Measurements from ENCODE around the gene TNNT1.

Gene TNNT1

GRCh38 chr19:55189403-55189835 lies 40.4 kb upstream of the TNNT1 start:
- Mint-ChIP-seq H3K4me3 (no peak overlapping the region), H3K9me3 (no peaks in the 10 kb centered on the region), H3K36me3 (ENCODE audit: low read depth) (no peaks in the 10 kb centered on the region), H3K27ac (no peak overlapping the region), H3K4me1 (no peaks in the 10 kb centered on the region), H3K27me3 (ENCODE audit: low read depth, poor library complexity) (peaks cover 78% of the 10 kb centered on the region)
- TF ChIP-seq, protein P1, sequence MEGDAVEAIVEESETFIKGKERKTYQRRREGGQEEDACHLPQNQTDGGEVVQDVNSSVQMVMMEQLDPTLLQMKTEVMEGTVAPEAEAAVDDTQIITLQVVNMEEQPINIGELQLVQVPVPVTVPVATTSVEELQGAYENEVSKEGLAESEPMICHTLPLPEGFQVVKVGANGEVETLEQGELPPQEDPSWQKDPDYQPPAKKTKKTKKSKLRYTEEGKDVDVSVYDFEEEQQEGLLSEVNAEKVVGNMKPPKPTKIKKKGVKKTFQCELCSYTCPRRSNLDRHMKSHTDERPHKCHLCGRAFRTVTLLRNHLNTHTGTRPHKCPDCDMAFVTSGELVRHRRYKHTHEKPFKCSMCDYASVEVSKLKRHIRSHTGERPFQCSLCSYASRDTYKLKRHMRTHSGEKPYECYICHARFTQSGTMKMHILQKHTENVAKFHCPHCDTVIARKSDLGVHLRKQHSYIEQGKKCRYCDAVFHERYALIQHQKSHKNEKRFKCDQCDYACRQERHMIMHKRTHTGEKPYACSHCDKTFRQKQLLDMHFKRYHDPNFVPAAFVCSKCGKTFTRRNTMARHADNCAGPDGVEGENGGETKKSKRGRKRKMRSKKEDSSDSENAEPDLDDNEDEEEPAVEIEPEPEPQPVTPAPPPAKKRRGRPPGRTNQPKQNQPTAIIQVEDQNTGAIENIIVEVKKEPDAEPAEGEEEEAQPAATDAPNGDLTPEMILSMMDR (IDR thresholded peaks at IDR 0.05): no peak
- DNase-seq: no peak

GRCh38 chr19:55188625-55189024 lies 39.6 kb upstream of the TNNT1 start:
- Mint-ChIP-seq H3K36me3 (ENCODE audit: low read depth) (no peaks in the 10 kb centered on the region), H3K27me3 (ENCODE audit: low read depth, poor library complexity) (peaks cover 78% of the 10 kb centered on the region), H3K4me3 (no peak overlapping the region), H3K27ac (no peak overlapping the region), H3K9me3 (no peaks in the 10 kb centered on the region), H3K4me1 (no peaks in the 10 kb centered on the region)
- TF ChIP-seq, protein P1 (IDR thresholded peaks at IDR 0.05): no peak
- DNase-seq: no peak

- Mint-ChIP-seq H3K4me1 (no peaks in the 10 kb centered on the region), H3K36me3 (ENCODE audit: low read depth) (no peaks in the 10 kb centered on the region), H3K4me3 (no peak overlapping the region), H3K27me3 (ENCODE audit: low read depth, poor library complexity) (peaks cover 83% of the 10 kb centered on the region), H3K9me3 (no peaks in the 10 kb centered on the region), H3K27ac (no peak overlapping the region)
- TF ChIP-seq, protein P1 (IDR thresholded peaks at IDR 0.05): no peak
- DNase-seq: no peak
Measured at GRCh38 chr19:55186080-55186479, 37.1 kb upstream of the TNNT1 start.

DNA sequence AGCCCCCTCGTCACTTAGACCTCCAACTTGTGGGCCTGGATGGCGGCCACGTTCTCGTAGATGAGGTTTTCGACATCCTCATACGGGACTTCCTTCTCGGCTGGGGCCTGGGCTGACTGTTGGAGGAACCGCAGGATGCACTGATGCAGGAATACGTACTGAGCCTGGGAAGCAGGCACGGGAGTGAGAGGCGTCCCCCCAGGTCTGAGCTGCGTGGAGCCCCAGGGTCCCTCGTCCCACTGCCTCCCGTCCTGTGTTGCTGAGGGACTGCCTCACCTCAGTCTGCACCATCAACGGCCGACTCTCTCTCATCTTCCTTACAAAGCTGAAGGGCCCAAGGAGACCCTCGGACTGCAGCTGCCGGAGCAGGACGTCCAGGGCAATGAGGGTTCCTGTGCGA lies 32.7 kb upstream of the TNNT1 start:
- peaks cover 98% of the 10 kb centered on the region for H3K27me3 Mint-ChIP-seq (ENCODE audit: low read depth, poor library complexity)
- H3K9me3 Mint-ChIP-seq: no peaks in the 10 kb centered on the region
- DNase-seq: no peak
- TF ChIP-seq, protein P1 (IDR thresholded peaks at IDR 0.05): no peak
- H3K36me3 Mint-ChIP-seq (ENCODE audit: low read depth): no peaks in the 10 kb centered on the region
- H3K4me3 Mint-ChIP-seq: no peak overlapping the region
- H3K27ac Mint-ChIP-seq: no peak overlapping the region
- H3K4me1 Mint-ChIP-seq: peaks cover 5% of the 10 kb centered on the region

GRCh38 chr19:55179606-55180484 lies 30.8 kb upstream of the TNNT1 start, which contains the start of gene SYT5:
Gene SYT5, minus strand, starts transcription at chr19:55180289. Its CDS starts 1,248 bp downstream, at chr19:55179041.
- DNase-seq: peak; percentile 88
- TF ChIP-seq, protein P1 (IDR thresholded peaks at IDR 0.05): no peak
- peaks cover 100% of the 10 kb centered on the region for H3K27me3 Mint-ChIP-seq (ENCODE audit: low read depth, poor library complexity)
- H3K36me3 Mint-ChIP-seq (ENCODE audit: low read depth): no peaks in the 10 kb centered on the region
- peaks cover 4% of the 10 kb centered on the region for H3K9me3 Mint-ChIP-seq
- peaks cover 5% of the 10 kb centered on the region for H3K4me1 Mint-ChIP-seq
- no peak within 1 kb of the TSS for H3K27ac Mint-ChIP-seq
- peak within 1 kb of the TSS; percentile 77 for H3K4me3 Mint-ChIP-seq

Data from nephron progenitor cell (in vitro differentiated cells).